ENCODE results near the gene MYOF.
A peak's percentile ranks its signal among the peaks of the same experiment; 100 is the strongest.

MYOF gene

GRCh38 chr10:93378997-93379730 is 103.0 kb downstream of the MYOF start:
- H3K4me3 ChIP-seq (ENCODE audit: low read depth, low read length), result no peak overlapping the region
- TF ChIP-seq, protein P1, sequence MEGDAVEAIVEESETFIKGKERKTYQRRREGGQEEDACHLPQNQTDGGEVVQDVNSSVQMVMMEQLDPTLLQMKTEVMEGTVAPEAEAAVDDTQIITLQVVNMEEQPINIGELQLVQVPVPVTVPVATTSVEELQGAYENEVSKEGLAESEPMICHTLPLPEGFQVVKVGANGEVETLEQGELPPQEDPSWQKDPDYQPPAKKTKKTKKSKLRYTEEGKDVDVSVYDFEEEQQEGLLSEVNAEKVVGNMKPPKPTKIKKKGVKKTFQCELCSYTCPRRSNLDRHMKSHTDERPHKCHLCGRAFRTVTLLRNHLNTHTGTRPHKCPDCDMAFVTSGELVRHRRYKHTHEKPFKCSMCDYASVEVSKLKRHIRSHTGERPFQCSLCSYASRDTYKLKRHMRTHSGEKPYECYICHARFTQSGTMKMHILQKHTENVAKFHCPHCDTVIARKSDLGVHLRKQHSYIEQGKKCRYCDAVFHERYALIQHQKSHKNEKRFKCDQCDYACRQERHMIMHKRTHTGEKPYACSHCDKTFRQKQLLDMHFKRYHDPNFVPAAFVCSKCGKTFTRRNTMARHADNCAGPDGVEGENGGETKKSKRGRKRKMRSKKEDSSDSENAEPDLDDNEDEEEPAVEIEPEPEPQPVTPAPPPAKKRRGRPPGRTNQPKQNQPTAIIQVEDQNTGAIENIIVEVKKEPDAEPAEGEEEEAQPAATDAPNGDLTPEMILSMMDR (IDR thresholded peaks at IDR 0.05; ENCODE audit: low read depth, low read length, missing control alignments), result no peak
- DNase-seq, result no peak
- in situ Hi-C loops (cut with HindIII; ENCODE audit: low pct_ligation_motif_present, low sequenced_read_pairs), result no loop called here
- peak overlapping the region; percentile 86 for H3K27ac ChIP-seq
- H3K27me3 ChIP-seq (replicated peaks), result no peaks in the 10 kb centered on the region
- H3K36me3 ChIP-seq (replicated peaks), result peaks cover 60% of the 10 kb centered on the region

DNA sequence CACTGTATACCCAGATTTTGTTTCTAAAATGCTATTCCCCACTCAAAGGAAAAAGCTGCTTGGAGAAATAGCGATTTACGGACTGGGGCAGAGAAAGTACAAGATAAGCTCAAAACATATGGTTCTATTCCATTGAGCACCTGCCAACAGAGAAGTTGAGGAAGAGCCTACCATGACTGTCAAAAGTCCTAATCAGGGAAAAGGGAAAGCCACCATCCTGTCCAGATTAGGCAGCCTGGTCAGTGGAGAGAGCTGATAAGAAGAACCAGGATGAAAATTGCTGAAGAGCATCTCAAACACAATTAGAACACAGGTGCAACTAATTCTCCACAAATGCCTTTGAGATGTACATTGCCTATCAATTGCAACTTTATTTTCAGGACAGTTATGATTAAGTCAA is 104.1 kb downstream of the MYOF start:
- Histone ChIP-seq H3K4me3 (ENCODE audit: low read depth, low read length) (no peak overlapping the region), H3K27ac (no peak overlapping the region), H3K27me3 (replicated peaks) (no peaks in the 10 kb centered on the region), H3K36me3 (replicated peaks) (peaks cover 70% of the 10 kb centered on the region)
- in situ Hi-C loops (cut with HindIII; ENCODE audit: low pct_ligation_motif_present, low sequenced_read_pairs), result no loop called here
- DNase-seq, result no peak
- TF ChIP-seq, protein P1 (IDR thresholded peaks at IDR 0.05; ENCODE audit: low read depth, low read length, missing control alignments), result no peak

DNA sequence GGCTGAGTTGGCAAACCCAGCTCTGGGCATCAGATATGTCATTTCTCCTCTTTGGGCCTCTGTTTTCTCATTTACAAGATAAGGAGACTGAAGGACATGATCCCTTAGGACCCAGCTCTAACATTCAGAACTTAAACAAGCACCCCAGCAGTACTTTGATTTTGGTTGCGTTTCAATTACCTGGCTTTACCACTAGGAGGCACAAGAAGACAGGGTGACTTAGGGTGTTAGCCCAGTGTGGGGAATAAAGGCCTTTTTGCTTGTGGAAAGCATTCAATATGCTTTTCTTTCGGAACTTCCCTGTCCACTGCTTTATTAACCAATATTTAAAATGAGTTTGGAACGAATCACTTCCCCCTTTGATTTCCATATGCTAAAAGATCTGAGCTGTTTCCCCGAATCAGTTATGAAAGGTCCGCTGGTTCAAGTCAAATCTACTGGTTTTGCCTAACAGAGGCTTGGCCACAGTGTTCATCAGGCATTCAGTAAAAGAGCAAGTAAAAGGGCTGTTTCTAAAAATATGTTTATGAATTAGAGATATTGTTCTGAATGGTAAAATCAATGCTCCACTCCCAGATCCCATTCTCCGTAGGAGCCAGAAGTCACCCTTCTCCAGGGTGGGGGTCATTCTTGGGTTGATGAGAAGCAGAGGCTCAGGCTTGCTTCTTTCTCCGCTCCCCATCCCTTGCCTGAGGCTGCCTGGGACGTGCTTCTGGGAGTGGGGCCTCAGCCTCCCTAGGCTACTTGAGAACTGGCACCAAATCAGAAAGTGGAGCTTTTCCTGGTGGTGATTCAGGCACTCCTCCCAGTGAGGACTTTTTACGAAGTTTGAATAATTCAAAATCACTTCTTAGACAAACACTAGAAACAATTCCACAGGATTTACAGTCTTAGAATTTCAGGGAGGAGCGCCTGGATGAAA is 105.5 kb downstream of the MYOF start:
- peak; percentile 71 for DNase-seq
- Histone ChIP-seq H3K4me3 (ENCODE audit: low read depth, low read length) (no peak overlapping the region), H3K27ac (peak overlapping the region; percentile 83), H3K36me3 (replicated peaks) (peaks cover 78% of the 10 kb centered on the region), H3K27me3 (replicated peaks) (no peaks in the 10 kb centered on the region)
- in situ Hi-C loops (cut with HindIII; ENCODE audit: low pct_ligation_motif_present, low sequenced_read_pairs), result no loop called here
- TF ChIP-seq, protein P1 (IDR thresholded peaks at IDR 0.05; ENCODE audit: low read depth, low read length, missing control alignments), result peak; percentile 88

- in situ Hi-C loops (cut with HindIII; ENCODE audit: low pct_ligation_motif_present, low sequenced_read_pairs), result loop anchor here (25.0 kb wide), 1 partner anchor 116 kb away; the partner anchor contains the start of genes CEP55 and MYOF
Observed at GRCh38 chr10:93370961-93371360, 111.2 kb downstream of the MYOF start.

GRCh38 chr10:93369588-93370164 is 112.5 kb downstream of the MYOF start:
- Histone ChIP-seq H3K36me3 (replicated peaks) (peaks cover 86% of the 10 kb centered on the region), H3K27ac (no peak overlapping the region), H3K4me3 (ENCODE audit: low read depth, low read length) (no peak overlapping the region), H3K27me3 (replicated peaks) (no peaks in the 10 kb centered on the region)
- in situ Hi-C loops (cut with HindIII; ENCODE audit: low pct_ligation_motif_present, low sequenced_read_pairs), result loop anchor here (25.0 kb wide), 1 partner anchor 118 kb away; the partner anchor contains the start of genes CEP55 and MYOF
- TF ChIP-seq, protein P1 (IDR thresholded peaks at IDR 0.05; ENCODE audit: low read depth, low read length, missing control alignments), result no peak
- no peak for DNase-seq

More at GRCh38 chr10:93370961-93371360, 111.2 kb downstream of the MYOF start:
- Histone ChIP-seq H3K36me3 (replicated peaks) (peaks cover 87% of the 10 kb centered on the region), H3K4me3 (ENCODE audit: low read depth, low read length) (no peak overlapping the region), H3K27me3 (replicated peaks) (no peaks in the 10 kb centered on the region), H3K27ac (no peak overlapping the region)
- DNase-seq, result no peak
- TF ChIP-seq, protein P1 (IDR thresholded peaks at IDR 0.05; ENCODE audit: low read depth, low read length, missing control alignments), result no peak

Data from brain microvascular endothelial cell (primary cell).